Naive B cell (primary cell): ENCODE measurements around the gene SMARCA5. TPM values are rescaled to one million over a fixed set of nuclear protein-coding genes. Genes with fewer than 3 reads are reported as not detected.

ENCODE experiments used
- ATAC-seq, 2 donors: fragments of 150-1000 bp; cut with Tn5 transposase; 2 replicates each; pipeline ENCODE4 v1.10.0; 2021; ENCODE audit warnings: low read depth in 2 of 2, mild to moderate bottlenecking in 2 of 2, moderate library complexity in 2 of 2
- DNase-seq: peaks from one replicate; pipeline ENCODE4 v3.0.0; 2022
- H3K27ac Mint-ChIP-seq, 6 donors: one replicate each; pipeline ENCODE4 v1.8.0; 2020 to 2022; ENCODE audit warnings: mild to moderate bottlenecking in 6 of 6, mixed read lengths in 6 of 6, moderate library complexity in 5 of 6, inconsistent platforms in 2 of 6
- H3K27me3 Mint-ChIP-seq, 3 donors: one replicate each; pipeline ENCODE4 v1.8.0; 2021 to 2022; ENCODE audit warnings: mixed read lengths in 3 of 3, mild to moderate bottlenecking in 1 of 3
- H3K36me3 Mint-ChIP-seq, 2 donors: one replicate each; pipeline ENCODE4 v1.8.0; 2020 to 2022; ENCODE audit warnings: mixed read lengths in 2 of 2, inconsistent platforms in 1 of 2, mild to moderate bottlenecking in 1 of 2
- H3K4me1 Mint-ChIP-seq, 3 donors: one replicate each; pipeline ENCODE4 v1.8.0; 2020 to 2022; ENCODE audit warnings: mixed read lengths in 3 of 3, inconsistent platforms in 1 of 3, mild to moderate bottlenecking in 1 of 3, moderate library complexity in 1 of 3
- H3K4me3 Mint-ChIP-seq, 8 donors: one replicate each; pipeline ENCODE4 v1.8.0; 2020 to 2022; ENCODE audit warnings: mild to moderate bottlenecking in 8 of 8, mixed read lengths in 8 of 8, moderate library complexity in 8 of 8, inconsistent platforms in 2 of 8
- H3K9me3 Mint-ChIP-seq, 7 donors: one replicate each; pipeline ENCODE4 v1.8.0; 2020 to 2022; ENCODE audit warnings: mixed read lengths in 7 of 7, mild to moderate bottlenecking in 5 of 7, inconsistent platforms in 2 of 7, moderate library complexity in 1 of 7
- polyA plus RNA-seq, 6 donors: library from polyadenylated mRNA; unstranded; fragments of 300-500 nt; fragmentation: Illumina TruSeq; gene quantifications; one replicate each; pipeline ENCODE4 v1.2.3, GENCODE V29; 2021; ENCODE audit warnings: low read depth in 6 of 6

SMARCA5 gene
- polyA plus RNA-seq, 6 donors from 2014 or later, result 17.1 to 36.3 (median 26.1) TPM

- Mint-ChIP-seq H3K27ac (peak overlapping the region in 5 of 6 donors; percentile 43 to 84 (median 76)), H3K27me3 (no peaks in the 10 kb centered on the region), H3K9me3 (no peaks in the 10 kb centered on the region), H3K4me1 (peaks cover 13 to 18% (median 13%) of the 10 kb centered on the region in 3 donors), H3K36me3 (peaks cover 0 to 5% of the 10 kb centered on the region in 2 donors), H3K4me3 (no peak overlapping the region)
- DNase-seq (no peak), ATAC-seq (no peak)
Measured at GRCh38 chr4:143554728-143555597, 41.5 kb downstream of the SMARCA5 start.

DNA sequence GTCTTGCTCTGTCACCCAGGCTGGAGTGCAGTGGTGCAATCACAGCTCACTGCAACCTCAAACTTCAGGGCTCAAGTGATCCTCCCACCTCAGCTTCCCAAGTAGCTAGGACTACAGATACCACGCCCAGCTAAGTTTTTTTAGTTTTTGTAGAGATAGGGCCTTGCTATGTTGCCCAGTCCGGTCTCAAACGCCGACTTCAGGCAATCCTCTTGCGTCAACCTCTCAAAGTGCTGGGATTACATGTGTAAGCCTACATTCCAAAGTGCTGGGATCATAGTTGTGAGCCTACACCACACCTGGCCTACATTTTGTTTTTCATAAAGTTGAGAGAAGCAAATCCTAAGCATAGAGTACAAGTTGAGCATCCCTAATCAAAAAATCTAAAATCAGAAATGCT, 42.2 kb downstream of the SMARCA5 start:
- Mint-ChIP-seq H3K9me3 (no peaks in the 10 kb centered on the region), H3K27me3 (no peaks in the 10 kb centered on the region), H3K4me1 (peaks cover 16 to 19% (median 16%) of the 10 kb centered on the region in 3 donors), H3K27ac (peak overlapping the region in 2 of 6 donors; percentile 43 to 76), H3K4me3 (no peak overlapping the region), H3K36me3 (peaks cover 0 to under 1% of the 10 kb centered on the region in 2 donors)
- no peak for DNase-seq
- no peak for ATAC-seq

- ATAC-seq (no peak), DNase-seq (no peak)
- no peaks in the 10 kb centered on the region for H3K36me3 Mint-ChIP-seq
- peak overlapping the region in 6 of 8 donors; percentile 12 to 96 (median 92) for H3K4me3 Mint-ChIP-seq
- H3K4me1 Mint-ChIP-seq, result peaks cover 16 to 19% (median 16%) of the 10 kb centered on the region in 3 donors
- H3K9me3 Mint-ChIP-seq, result peaks cover 0 to 3% (median 0%) of the 10 kb centered on the region in 7 donors
- peaks cover 0 to 9% (median 0%) of the 10 kb centered on the region in 3 donors for H3K27me3 Mint-ChIP-seq
- H3K27ac Mint-ChIP-seq, result peak overlapping the region in 5 of 6 donors; percentile 37 to 96 (median 86)
Measured at GRCh38 chr4:143558286-143558685, 44.8 kb downstream of the SMARCA5 start.

DNA sequence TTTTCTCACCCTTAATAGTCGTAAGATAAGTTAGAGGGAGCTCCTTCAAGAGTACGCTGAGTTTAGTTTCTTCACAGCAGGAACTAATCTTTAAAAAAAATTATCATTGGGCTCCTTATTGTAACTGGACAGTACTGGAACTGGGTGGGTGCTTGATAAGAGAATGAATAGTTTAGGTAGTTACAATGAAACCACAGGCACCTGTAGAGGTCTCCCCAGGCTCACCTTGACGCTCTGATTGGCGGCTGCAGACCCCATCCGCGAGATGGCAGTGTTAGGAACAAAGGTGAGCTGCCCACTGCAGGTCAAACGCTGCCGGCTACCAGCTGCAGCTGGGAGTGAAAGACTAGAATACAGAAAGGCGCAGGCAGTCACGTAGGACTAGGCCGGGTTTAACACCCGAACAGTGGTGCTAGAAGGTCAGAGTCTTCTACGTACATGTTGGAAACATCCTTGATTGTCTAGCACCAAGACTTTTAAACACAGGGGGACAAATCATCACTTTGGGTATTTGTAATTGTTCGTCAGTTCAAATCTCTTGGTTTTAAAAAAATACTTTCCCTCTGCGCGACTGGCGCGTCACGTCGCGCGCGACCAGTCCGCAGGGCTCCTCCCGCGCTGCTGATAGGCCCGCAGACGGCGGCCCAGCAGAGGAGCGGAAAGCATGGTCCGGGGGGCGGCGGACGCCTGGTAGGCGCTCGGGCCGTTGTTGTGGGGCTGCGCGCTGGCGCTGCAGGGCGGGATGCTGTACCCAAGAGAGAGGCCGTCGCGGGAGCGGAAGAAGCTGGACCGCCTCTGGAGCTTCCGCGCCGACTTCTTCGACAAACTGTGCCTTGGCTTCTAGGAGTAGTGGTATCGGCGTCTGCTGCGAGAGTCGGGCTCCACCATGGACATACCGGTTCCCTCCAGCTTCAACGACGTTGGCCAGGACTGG, 45.6 kb downstream of the SMARCA5 start:
- Mint-ChIP-seq H3K27me3 (peaks cover 0 to 9% (median 0%) of the 10 kb centered on the region in 3 donors), H3K4me1 (peaks cover 16 to 19% (median 16%) of the 10 kb centered on the region in 3 donors), H3K9me3 (peaks cover 0 to 3% (median 0%) of the 10 kb centered on the region in 7 donors)

DNA sequence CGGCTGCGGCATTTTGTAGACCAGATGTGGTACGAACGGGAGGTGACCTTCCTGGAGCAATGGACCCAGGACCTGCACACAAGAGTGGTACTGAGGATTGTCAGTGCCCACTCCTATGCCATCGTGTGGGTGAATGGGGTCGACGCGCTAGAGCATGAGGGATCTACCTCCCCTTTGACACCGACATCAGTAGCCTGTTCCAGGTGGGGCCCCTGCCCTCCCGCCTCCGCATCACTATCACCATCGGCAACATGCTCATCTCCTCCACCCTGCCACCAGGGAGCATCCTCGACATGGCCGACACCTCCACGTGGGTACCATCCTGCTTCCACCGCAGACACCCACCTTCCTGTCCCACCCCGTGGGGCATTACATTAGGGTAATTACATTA, 46.2 kb downstream of the SMARCA5 start:
- Mint-ChIP-seq H3K27me3 (peaks cover 0 to 9% (median 0%) of the 10 kb centered on the region in 3 donors), H3K4me1 (peaks cover 16 to 19% (median 16%) of the 10 kb centered on the region in 3 donors), H3K36me3 (no peaks in the 10 kb centered on the region), H3K4me3 (peak overlapping the region; percentile 85 to 98 (median 94)), H3K27ac (peak overlapping the region; percentile 86 to 97 (median 94)), H3K9me3 (peaks cover 0 to 3% (median 0%) of the 10 kb centered on the region in 7 donors)
- peak in 1 of 2 donors; percentile 12 for ATAC-seq
- DNase-seq, result peak; percentile 12

More for the DNA sequence above, 45.6 kb downstream of the SMARCA5 start:
- DNase-seq (peak; percentile 73), ATAC-seq (peak; percentile 83 to 84)
- Mint-ChIP-seq H3K36me3 (no peaks in the 10 kb centered on the region), H3K4me3 (peak overlapping the region; percentile 85 to 98 (median 94)), H3K27ac (peak overlapping the region; percentile 86 to 97 (median 94))

DNA sequence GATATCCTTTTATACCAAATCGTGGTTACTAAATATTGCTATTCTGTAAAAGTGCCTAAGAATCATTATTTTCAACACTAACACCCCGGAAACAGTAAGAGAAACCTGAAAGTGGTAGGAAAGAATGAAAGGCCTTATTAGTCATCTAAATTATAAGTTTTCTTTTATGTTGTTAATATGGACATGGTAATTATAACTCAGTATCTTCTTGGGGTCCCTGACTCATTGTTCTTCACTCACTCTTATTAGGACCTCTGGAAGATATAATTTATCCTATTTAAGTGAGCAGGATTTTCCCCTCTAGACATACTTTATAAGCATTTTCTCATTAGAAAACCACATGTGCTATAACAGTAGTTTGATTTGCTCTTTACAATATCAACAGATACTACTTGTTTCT, 51.0 kb downstream of the SMARCA5 start:
- no peak for DNase-seq
- no peak overlapping the region for H3K4me3 Mint-ChIP-seq
- peaks cover 0 to 9% of the 10 kb centered on the region in 2 donors for H3K36me3 Mint-ChIP-seq
- H3K27me3 Mint-ChIP-seq, result peaks cover 0 to 9% (median 0%) of the 10 kb centered on the region in 3 donors
- H3K9me3 Mint-ChIP-seq, result peaks cover 0 to 7% (median 0%) of the 10 kb centered on the region in 7 donors
- peaks cover 7% of the 10 kb centered on the region in 3 donors for H3K4me1 Mint-ChIP-seq
- no peak overlapping the region for H3K27ac Mint-ChIP-seq
- no peak for ATAC-seq

DNA sequence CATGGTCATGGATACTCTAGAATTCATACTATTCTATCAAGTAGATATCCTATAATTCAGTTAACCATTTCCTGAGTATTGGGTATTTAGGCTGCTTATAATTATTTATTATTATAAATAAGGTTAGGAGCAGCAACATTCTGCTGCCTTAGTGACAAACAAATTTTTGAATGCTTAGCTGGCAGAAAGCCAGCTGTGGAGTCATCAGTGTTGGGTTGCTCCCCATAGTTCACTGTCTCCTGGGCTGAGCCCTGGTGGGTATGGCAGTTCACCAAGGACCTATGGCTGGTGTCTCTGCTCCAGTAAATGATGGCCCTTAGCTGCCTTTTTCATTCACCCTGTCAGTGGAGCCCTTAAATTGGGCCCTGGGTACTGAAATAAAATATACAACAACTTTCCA, 61.8 kb downstream of the SMARCA5 start:
- H3K9me3 Mint-ChIP-seq, result no peaks in the 10 kb centered on the region
- no peak for ATAC-seq

GRCh38 chr4:143581331-143581946, 67.9 kb downstream of the SMARCA5 start:
- ATAC-seq (no peak), DNase-seq (no peak)
- H3K9me3 Mint-ChIP-seq, result peaks cover 4 to 26% (median 17%) of the 10 kb centered on the region in 7 donors
- no peak overlapping the region for H3K4me3 Mint-ChIP-seq
- H3K27me3 Mint-ChIP-seq, result no peaks in the 10 kb centered on the region
- no peak overlapping the region for H3K27ac Mint-ChIP-seq
- H3K36me3 Mint-ChIP-seq, result peaks cover 0 to 15% of the 10 kb centered on the region in 2 donors
- no peaks in the 10 kb centered on the region for H3K4me1 Mint-ChIP-seq

More for the DNA sequence above, 61.8 kb downstream of the SMARCA5 start:
- no peak overlapping the region for H3K4me3 Mint-ChIP-seq
- H3K4me1 Mint-ChIP-seq, result no peaks in the 10 kb centered on the region
- peaks cover 10 to 28% of the 10 kb centered on the region in 2 donors for H3K36me3 Mint-ChIP-seq
- no peak overlapping the region for H3K27ac Mint-ChIP-seq
- H3K27me3 Mint-ChIP-seq, result no peaks in the 10 kb centered on the region
- no peak for DNase-seq

GRCh38 chr4:143585548-143585947, 72.0 kb downstream of the SMARCA5 start:
- H3K27ac Mint-ChIP-seq, result no peak overlapping the region
- no peaks in the 10 kb centered on the region for H3K4me1 Mint-ChIP-seq
- ATAC-seq, result no peak
- no peak for DNase-seq
- H3K27me3 Mint-ChIP-seq, result no peaks in the 10 kb centered on the region
- H3K9me3 Mint-ChIP-seq, result peaks cover 4 to 26% (median 17%) of the 10 kb centered on the region in 7 donors
- H3K4me3 Mint-ChIP-seq, result no peak overlapping the region
- H3K36me3 Mint-ChIP-seq, result peaks cover 0 to 7% of the 10 kb centered on the region in 2 donors

DNA sequence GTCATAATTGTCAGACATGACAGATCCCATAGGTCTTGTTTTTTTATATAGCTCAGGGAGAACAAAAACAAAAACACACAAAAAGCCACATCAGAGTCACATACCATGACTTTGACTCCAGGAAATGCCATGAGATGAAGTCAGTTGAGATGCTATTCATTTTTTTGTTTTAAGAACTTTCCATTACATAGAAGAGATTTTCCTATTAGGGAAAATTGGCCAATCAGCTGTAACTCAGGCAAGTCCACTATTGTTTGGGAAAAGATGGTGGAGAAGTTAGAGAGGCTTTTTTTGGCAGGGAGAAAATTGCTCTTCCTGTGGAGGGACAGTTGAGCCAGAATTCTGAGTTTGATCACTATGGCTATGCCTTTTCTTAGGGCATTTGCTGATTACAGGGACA, 72.6 kb downstream of the SMARCA5 start:
- Mint-ChIP-seq H3K9me3 (peaks cover 4 to 26% (median 17%) of the 10 kb centered on the region in 7 donors), H3K4me1 (no peaks in the 10 kb centered on the region), H3K36me3 (peaks cover 0 to 7% of the 10 kb centered on the region in 2 donors), H3K4me3 (no peak overlapping the region), H3K27me3 (no peaks in the 10 kb centered on the region), H3K27ac (no peak overlapping the region)
- ATAC-seq (no peak), DNase-seq (no peak)

- ATAC-seq, result no peak
Measured at GRCh38 chr4:143587703-143588102, 74.2 kb downstream of the SMARCA5 start.

DNA sequence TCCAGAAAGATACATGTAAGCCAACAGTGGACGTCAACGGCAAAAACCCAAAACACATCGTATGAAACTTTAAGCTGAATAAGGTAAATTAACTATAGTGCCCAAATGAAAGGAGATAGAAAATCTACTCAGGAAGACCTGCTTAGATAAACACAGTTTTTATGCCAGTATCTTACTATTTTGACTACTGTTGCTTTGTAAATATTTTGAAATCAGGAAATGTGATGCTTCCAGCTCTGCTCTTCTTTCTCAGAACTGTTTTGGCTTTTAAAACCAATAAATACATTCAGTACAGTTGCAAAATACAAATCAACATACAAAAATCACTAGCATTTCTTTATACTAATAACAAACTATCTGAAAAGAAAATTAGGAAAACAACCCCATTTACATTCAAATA, 83.8 kb downstream of the SMARCA5 start:
- H3K4me1 Mint-ChIP-seq, result peaks cover 0 to 5% (median 3%) of the 10 kb centered on the region in 3 donors
- H3K4me3 Mint-ChIP-seq, result no peak overlapping the region
- no peak for ATAC-seq
- peaks cover 0 to 12% (median 4%) of the 10 kb centered on the region in 7 donors for H3K9me3 Mint-ChIP-seq
- DNase-seq, result no peak
- peaks cover 0 to 9% of the 10 kb centered on the region in 2 donors for H3K36me3 Mint-ChIP-seq
- no peak overlapping the region for H3K27ac Mint-ChIP-seq
- H3K27me3 Mint-ChIP-seq, result peaks cover 9 to 18% (median 9%) of the 10 kb centered on the region in 3 donors

More at GRCh38 chr4:143587703-143588102, 74.2 kb downstream of the SMARCA5 start:
- Mint-ChIP-seq H3K27me3 (peaks cover 0 to under 1% (median 0%) of the 10 kb centered on the region in 3 donors), H3K36me3 (peaks cover 0 to 7% of the 10 kb centered on the region in 2 donors), H3K27ac (no peak overlapping the region), H3K4me1 (peaks cover 0 to under 1% (median 0%) of the 10 kb centered on the region in 3 donors), H3K4me3 (no peak overlapping the region), H3K9me3 (peaks cover 0 to 29% (median 17%) of the 10 kb centered on the region in 7 donors)
- DNase-seq, result no peak
